Ureter (tissue), 1 donor: Measurements from ENCODE around the gene LCN10. TPM values are rescaled to one million over a fixed set of nuclear protein-coding genes. Genes with fewer than 3 reads are reported as not detected.

ENCODE experiments used
- DNase-seq: peaks from one replicate; pipeline ENCODE4 v3.0.0-alpha.2; 2020; ENCODE audit warnings: low spot score
- total RNA-seq: library from RNA; stranded (reverse); gene quantifications from one replicate; pipeline ENCODE4 v1.2.4, GENCODE V29; 2023
- donor health status: DM: yes; HTN: yes; CAD: no.

Gene LCN10
- total RNA-seq, 1 donor from 2014 or later: 40.6 TPM

GRCh38 chr9:136754626-136755301 is 12.0 kb upstream of the LCN10 start:
- no peak for DNase-seq

GRCh38 chr9:136754059-136754572 is 11.4 kb upstream of the LCN10 start:
- no peak for DNase-seq

GRCh38 chr9:136753371-136754058 is 10.8 kb upstream of the LCN10 start:
- no peak for DNase-seq

GRCh38 chr9:136751814-136752213 is 9.1 kb upstream of the LCN10 start:
- DNase-seq: no peak

- no peak for DNase-seq
Observed at GRCh38 chr9:136751244-136751643, 8.5 kb upstream of the LCN10 start.

GRCh38 chr9:136750526-136750925 is 7.8 kb upstream of the LCN10 start:
- DNase-seq: no peak

- DNase-seq: no peak
Observed at GRCh38 chr9:136748666-136749611, 6.2 kb upstream of the LCN10 start.

- no peak for DNase-seq
Observed at GRCh38 chr9:136748201-136748600, 5.5 kb upstream of the LCN10 start, which contains the start of gene LCN6. Gene LCN6, minus strand, starts transcription at chr9:136748525. Its CDS starts 42 bp downstream, at chr9:136748483.

GRCh38 chr9:136747161-136748060 is 4.7 kb upstream of the LCN10 start:
- no peak for DNase-seq

- no peak for DNase-seq
Observed at GRCh38 chr9:136746621-136747020, 3.9 kb upstream of the LCN10 start.

- DNase-seq: no peak
Observed at GRCh38 chr9:136746155-136746490, 3.4 kb upstream of the LCN10 start.

- DNase-seq: no peak
Observed at GRCh38 chr9:136745389-136746154, 2.8 kb upstream of the LCN10 start.

- no peak for DNase-seq
Observed at GRCh38 chr9:136744773-136745172, 2.0 kb upstream of the LCN10 start.

GRCh38 chr9:136743639-136744211 is 985 bp upstream of the LCN10 start:
- DNase-seq: no peak

GRCh38 chr9:136741883-136742571 is 713 bp downstream of the LCN10 start:
- DNase-seq: no peak

- DNase-seq: no peak
Observed at GRCh38 chr9:136740971-136741882, 1.5 kb downstream of the LCN10 start.

GRCh38 chr9:136740491-136740890 is 2.2 kb downstream of the LCN10 start:
- DNase-seq: no peak

- DNase-seq: no peak
Observed at GRCh38 chr9:136740069-136740468, 2.7 kb downstream of the LCN10 start.
